DND-41 (cell line): ENCODE results near the gene URB2.

ENCODE experiments used
- ATAC-seq: fragments of 200-7000 bp; cut with Tn5 transposase; 3 replicates; pipeline ENCODE4 v1.9.1; 2021; ENCODE audit warnings: low read depth; ENCODE audit not compliant: insufficient read depth
- DNase-seq: peaks from one replicate; pipeline ENCODE4 v3.0.0-alpha.2; 2020
- H2AFZ ChIP-seq: 2 replicates; pipeline ENCODE4 v1.6.0; 2012; ENCODE audit warnings: low read depth, low read length
- H3K27ac ChIP-seq: 2 replicates; pipeline ENCODE4 v1.5.1; 2012; ENCODE audit warnings: low read length, inconsistent platforms
- H3K27me3 ChIP-seq: fragments of 200-600 bp; sonication (generic); 2 replicates; pipeline ENCODE4 v1.6.0; 2012; ENCODE audit warnings: low read length, mild to moderate bottlenecking, inconsistent platforms; ENCODE audit not compliant: insufficient read depth, poor library complexity
- H3K36me3 ChIP-seq: 2 replicates; pipeline ENCODE4 v1.5.1; 2012; ENCODE audit warnings: low read length, inconsistent platforms; ENCODE audit not compliant: insufficient read depth
- H3K4me1 ChIP-seq: 2 replicates; pipeline ENCODE4 v1.5.1; 2012; ENCODE audit warnings: mild to moderate bottlenecking, low read length; ENCODE audit not compliant: insufficient read depth
- H3K4me2 ChIP-seq: 2 replicates; pipeline ENCODE4 v1.6.0; 2012; ENCODE audit warnings: mild to moderate bottlenecking, moderate library complexity, low read length, inconsistent platforms; ENCODE audit not compliant: insufficient read depth
- H3K4me3 ChIP-seq, 2 experiments: fragments of 200-600 bp in 1 of 2; shearing (Covaris generic) in 1 of 2; 2 replicates each; pipeline ENCODE4 v1.5.1; 2012 to 2016; ENCODE audit warnings: inconsistent platforms in 2 of 2, low read length in 2 of 2, mild to moderate bottlenecking in 2 of 2, low read depth in 1 of 2, moderate library complexity in 1 of 2
- H3K79me2 ChIP-seq: 2 replicates; pipeline ENCODE4 v1.6.0; 2012; ENCODE audit warnings: low read length, inconsistent platforms; ENCODE audit not compliant: insufficient read depth
- H3K9ac ChIP-seq: 2 replicates; pipeline ENCODE4 v1.6.0; 2012; ENCODE audit warnings: low read depth, mild to moderate bottlenecking, inconsistent platforms, low read length, moderate library complexity
- H3K9me3 ChIP-seq: 2 replicates; pipeline ENCODE4 v1.5.1; 2012; ENCODE audit warnings: low read length, moderate library complexity, mild to moderate bottlenecking, inconsistent platforms; ENCODE audit not compliant: insufficient read depth, severe bottlenecking
- H4K20me1 ChIP-seq: 2 replicates; pipeline ENCODE4 v1.6.0; 2012; ENCODE audit warnings: low read length; ENCODE audit not compliant: insufficient read depth
- EZH2 ChIP-seq: IDR thresholded peaks from 3 replicates; pipeline ENCODE4 v1.6.1; 2012; ENCODE audit warnings: borderline replicate concordance, low read depth, mild to moderate bottlenecking, moderate library complexity, low read length, inconsistent platforms; ENCODE audit not compliant: severe bottlenecking
- TF ChIP-seq, protein P1 (sequence below): IDR thresholded peaks from 2 replicates; pipeline ENCODE4 v1.5.1; 2012; ENCODE audit warnings: borderline replicate concordance, low read length, moderate library complexity, mild to moderate bottlenecking; ENCODE audit not compliant: poor library complexity, severe bottlenecking; ENCODE audit errors: extremely low read depth

The URB2 gene

DNA sequence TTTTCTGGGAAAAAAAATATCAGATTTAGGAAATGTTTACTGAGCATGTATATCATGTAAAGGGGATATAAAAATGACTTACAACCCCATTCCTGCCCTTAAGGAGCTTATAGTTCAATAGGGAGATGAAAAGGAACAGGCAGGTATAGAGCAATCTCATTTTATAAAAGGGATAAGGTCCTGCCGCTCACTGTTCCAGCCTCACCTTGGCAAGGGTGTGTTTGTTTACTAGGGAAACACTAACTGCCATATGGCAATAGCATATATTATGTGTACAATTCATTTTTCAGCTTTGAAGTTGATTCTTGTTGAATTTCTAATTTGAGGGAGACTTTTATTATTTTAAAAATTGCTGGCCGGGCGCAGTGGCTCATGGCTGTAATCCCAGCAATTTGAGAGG, 25.5 kb downstream of the URB2 start:
- Histone ChIP-seq H3K4me1 (no peaks in the 10 kb centered on the region), H4K20me1 (no peaks in the 10 kb centered on the region; the same call in 1 of the 2 replicates), H3K9me3 (no peaks in the 10 kb centered on the region), H3K9ac (no peak overlapping the region), H3K4me2 (no peak overlapping the region), H3K27ac (no peak overlapping the region), H2AFZ (no peak overlapping the region), H3K79me2 (no peaks in the 10 kb centered on the region; the same call in 1 of the 2 replicates), H3K36me3 (peaks cover 90% of the 10 kb centered on the region), H3K4me3 (no peak overlapping the region), H3K27me3 (no peaks in the 10 kb centered on the region)
- no peak for ATAC-seq
- no peak for DNase-seq
- TF ChIP-seq EZH2: no peak
- TF ChIP-seq, protein P1, sequence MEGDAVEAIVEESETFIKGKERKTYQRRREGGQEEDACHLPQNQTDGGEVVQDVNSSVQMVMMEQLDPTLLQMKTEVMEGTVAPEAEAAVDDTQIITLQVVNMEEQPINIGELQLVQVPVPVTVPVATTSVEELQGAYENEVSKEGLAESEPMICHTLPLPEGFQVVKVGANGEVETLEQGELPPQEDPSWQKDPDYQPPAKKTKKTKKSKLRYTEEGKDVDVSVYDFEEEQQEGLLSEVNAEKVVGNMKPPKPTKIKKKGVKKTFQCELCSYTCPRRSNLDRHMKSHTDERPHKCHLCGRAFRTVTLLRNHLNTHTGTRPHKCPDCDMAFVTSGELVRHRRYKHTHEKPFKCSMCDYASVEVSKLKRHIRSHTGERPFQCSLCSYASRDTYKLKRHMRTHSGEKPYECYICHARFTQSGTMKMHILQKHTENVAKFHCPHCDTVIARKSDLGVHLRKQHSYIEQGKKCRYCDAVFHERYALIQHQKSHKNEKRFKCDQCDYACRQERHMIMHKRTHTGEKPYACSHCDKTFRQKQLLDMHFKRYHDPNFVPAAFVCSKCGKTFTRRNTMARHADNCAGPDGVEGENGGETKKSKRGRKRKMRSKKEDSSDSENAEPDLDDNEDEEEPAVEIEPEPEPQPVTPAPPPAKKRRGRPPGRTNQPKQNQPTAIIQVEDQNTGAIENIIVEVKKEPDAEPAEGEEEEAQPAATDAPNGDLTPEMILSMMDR: no peak

DNA sequence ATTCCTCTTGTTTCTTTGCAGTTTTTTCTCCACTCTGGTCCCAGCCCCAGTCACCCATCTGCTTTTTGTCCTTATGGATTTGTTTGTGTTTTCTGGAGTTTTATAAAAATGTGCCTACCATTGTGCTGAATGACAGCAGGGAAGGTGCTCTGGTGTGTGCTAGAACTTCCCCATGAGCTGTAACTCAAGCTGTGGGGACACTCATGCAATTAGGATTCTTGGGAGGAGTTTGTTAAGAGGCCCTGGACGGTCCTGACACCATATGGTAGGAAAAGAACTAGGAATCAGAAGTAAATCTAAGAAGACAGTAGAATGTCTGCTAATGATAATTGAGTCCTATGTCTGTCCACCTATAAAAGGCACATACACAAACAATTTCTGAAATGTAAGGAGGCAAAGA, 27.4 kb downstream of the URB2 start:
- no peak overlapping the region for H3K9ac ChIP-seq
- ATAC-seq (no peak), DNase-seq (no peak)
- H3K9me3 ChIP-seq: no peaks in the 10 kb centered on the region
- no peaks in the 10 kb centered on the region for H3K27me3 ChIP-seq
- no peak overlapping the region for H2AFZ ChIP-seq
- no peak overlapping the region for H3K4me2 ChIP-seq
- H3K79me2 ChIP-seq: no peaks in the 10 kb centered on the region; the same call in 1 of the 2 replicates
- TF ChIP-seq, protein P1: no peak
- TF ChIP-seq EZH2: no peak
- no peaks in the 10 kb centered on the region for H3K4me1 ChIP-seq
- H3K27ac ChIP-seq: no peak overlapping the region
- H3K36me3 ChIP-seq: peaks cover 90% of the 10 kb centered on the region
- H4K20me1 ChIP-seq: no peaks in the 10 kb centered on the region
- H3K4me3 ChIP-seq: no peak overlapping the region

DNA sequence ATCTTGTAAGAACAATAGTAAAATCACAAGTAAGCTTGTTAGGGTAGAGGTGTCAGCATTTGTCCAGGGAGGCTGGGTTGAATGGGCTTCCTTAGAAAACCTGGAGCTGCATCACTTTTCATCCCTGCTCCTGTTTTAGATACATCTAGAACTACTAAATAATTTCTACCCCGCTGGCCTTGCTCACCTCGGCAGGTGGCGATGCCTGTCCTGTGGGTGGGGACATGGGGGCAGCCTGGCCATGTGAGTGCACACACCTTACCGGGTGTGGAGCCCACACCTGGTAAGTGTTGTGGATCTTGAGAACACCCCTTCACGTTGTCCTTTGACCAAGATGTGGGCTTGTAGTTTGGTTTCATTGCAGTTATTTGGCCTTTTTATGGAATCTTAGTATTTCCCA, 29.7 kb downstream of the URB2 start:
- Histone ChIP-seq H3K4me3 (no peak overlapping the region), H3K79me2 (no peaks in the 10 kb centered on the region; the same call in none of the 2 replicates), H4K20me1 (no peaks in the 10 kb centered on the region), H3K27ac (no peak overlapping the region), H2AFZ (no peak overlapping the region), H3K9me3 (no peaks in the 10 kb centered on the region), H3K4me1 (peaks cover 1% of the 10 kb centered on the region), H3K36me3 (peaks cover 90% of the 10 kb centered on the region), H3K4me2 (no peak overlapping the region), H3K27me3 (no peaks in the 10 kb centered on the region), H3K9ac (no peak overlapping the region)
- DNase-seq: no peak
- no peak for ATAC-seq
- no peak for TF ChIP-seq EZH2
- TF ChIP-seq, protein P1: no peak
